Measurements from ENCODE around the gene RNASE8.
A peak's percentile ranks its signal among the peaks of the same experiment; 100 is the strongest.
"Not testable (repeated sequence)": the region's sequence is repeated elsewhere in the genome, so short reads cannot be mapped to it uniquely, and the experiment has no call there.

RNASE8 gene, protein sequence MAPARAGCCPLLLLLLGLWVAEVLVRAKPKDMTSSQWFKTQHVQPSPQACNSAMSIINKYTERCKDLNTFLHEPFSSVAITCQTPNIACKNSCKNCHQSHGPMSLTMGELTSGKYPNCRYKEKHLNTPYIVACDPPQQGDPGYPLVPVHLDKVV

DNA sequence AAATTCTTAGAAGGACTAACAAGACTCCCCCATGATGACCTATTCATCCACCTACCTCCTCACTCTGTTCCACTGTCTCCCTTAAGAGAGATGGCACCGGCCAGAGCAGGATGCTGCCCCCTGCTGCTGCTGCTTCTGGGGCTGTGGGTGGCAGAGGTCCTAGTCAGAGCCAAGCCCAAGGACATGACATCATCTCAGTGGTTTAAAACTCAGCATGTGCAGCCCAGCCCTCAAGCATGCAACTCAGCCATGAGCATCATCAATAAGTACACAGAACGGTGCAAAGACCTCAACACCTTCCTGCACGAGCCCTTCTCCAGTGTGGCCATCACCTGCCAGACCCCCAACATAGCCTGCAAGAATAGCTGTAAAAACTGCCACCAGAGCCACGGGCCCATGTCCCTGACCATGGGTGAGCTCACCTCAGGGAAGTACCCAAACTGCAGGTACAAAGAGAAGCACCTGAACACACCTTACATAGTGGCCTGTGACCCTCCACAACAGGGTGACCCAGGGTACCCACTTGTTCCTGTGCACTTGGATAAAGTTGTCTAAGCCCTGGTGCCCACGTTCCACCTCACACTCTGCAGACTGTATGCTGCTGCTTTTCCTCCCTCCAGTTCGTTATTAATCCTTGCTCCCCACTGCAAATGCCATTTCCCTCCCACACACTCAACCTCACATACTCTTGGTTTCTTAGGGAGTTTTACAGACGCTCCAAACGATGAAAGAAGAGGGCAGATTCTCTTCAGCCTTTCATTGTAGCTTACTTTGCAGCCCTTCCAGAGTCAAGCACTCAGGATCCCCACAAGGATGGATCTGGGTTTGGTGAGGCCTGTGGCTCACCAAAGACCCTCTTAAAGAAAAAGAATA is at the start of gene RNASE8:
Gene RNASE8, plus strand, starts transcription at position 20 of the 873 bp plus-strand sequence. Its CDS starts 71 bp downstream, at position 91.
- no peaks in the 10 kb centered on the region for H3K9me3 Mint-ChIP-seq
- DNase-seq, result no peak
- ATAC-seq (replicated peaks), result peak in 1 of 2 donors; percentile 45

DNA sequence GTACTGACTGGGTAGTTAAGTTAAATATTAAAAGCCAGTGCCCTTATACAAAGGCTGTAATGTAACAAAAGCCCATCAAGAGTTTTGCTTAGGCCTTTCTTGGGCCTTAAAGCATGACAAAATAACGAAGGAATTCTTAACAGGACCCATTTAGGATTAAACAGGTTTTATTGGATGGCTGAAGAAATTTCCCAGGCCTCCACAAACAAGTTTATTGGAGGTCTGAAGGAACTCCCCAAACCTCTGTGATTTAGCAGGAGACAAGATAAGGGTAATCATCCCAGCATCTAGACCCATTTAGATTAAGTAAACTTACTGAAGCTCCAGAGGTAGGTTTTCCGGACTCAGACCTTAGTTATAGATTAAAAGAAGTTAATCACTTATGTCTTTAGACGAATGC is 47.9 kb upstream of the RNASE8 start:
- not testable (repeated sequence) for H3K36me3 Mint-ChIP-seq, H3K4me1 Mint-ChIP-seq, DNase-seq

More for the DNA sequence above, at the start of gene RNASE8:
- Mint-ChIP-seq H3K4me3 (no peak within 1 kb of the TSS), H3K27ac (no peak within 1 kb of the TSS), H3K36me3 (no peaks in the 10 kb centered on the region), H3K4me1 (no peaks in the 10 kb centered on the region), H3K27me3 (peaks cover 21 to 22% of the 10 kb centered on the region in 2 donors)

DNA sequence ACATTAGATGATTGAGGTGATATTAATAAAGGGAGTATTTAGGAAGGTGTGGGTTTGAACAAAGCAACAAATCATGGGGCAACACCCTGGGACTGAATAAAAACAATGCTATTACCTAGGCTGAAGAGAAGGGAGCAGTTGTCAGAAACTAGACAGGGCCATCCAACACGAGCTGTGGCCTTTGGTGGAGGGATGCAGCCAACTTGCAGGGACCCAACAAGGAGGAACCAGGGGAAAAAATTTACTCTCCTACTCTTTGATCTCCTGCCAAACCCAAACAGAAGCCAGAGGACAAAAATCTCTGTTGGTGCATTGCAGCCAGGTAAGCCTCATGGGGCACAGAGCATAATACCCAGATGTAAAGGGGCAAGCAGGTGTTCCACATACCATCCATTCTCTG is 46.5 kb upstream of the RNASE8 start:
- Mint-ChIP-seq H3K4me1 (peaks cover 0 to 3% of the 10 kb centered on the region in 2 donors), H3K27ac (no peak overlapping the region), H3K27me3 (peaks cover 32 to 35% of the 10 kb centered on the region in 2 donors), H3K36me3 (no peaks in the 10 kb centered on the region), H3K4me3 (no peak overlapping the region), H3K9me3 (no peaks in the 10 kb centered on the region)
- DNase-seq (no peak), ATAC-seq (replicated peaks) (no peak)

More for the DNA sequence above, 47.9 kb upstream of the RNASE8 start:
- not testable (repeated sequence) for ATAC-seq (replicated peaks); H3K9me3 Mint-ChIP-seq; H3K4me3 Mint-ChIP-seq; H3K27ac Mint-ChIP-seq
- H3K27me3 Mint-ChIP-seq, result peaks cover 32 to 34% of the 10 kb centered on the region in 2 donors

DNA sequence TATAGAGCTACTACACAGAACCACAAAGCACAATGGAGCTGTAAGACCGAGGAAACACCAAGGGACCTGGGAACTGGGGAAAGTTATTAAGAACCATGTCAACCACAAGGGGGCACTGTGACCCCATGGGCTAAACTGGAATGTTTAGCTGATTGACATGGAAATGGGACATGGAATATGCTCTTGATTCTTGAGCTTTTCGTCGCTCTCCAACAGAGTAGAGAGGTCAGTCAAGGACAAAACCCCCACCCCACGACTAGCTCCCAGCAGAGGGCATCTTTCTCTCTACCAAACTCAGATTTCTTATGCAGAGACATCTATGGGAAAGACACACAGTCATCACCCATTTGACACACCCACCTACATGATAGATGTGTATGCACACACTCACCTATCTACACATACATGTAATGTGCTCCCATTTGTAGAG is 42.8 kb upstream of the RNASE8 start:
- no peak overlapping the region for H3K4me3 Mint-ChIP-seq
- no peak overlapping the region for H3K27ac Mint-ChIP-seq
- H3K9me3 Mint-ChIP-seq, result no peaks in the 10 kb centered on the region
- H3K27me3 Mint-ChIP-seq, result peaks cover 32 to 51% of the 10 kb centered on the region in 2 donors
- H3K36me3 Mint-ChIP-seq, result peaks cover 0 to 2% of the 10 kb centered on the region in 2 donors
- peaks cover 0 to 3% of the 10 kb centered on the region in 2 donors for H3K4me1 Mint-ChIP-seq
- ATAC-seq (replicated peaks) (peak; percentile 70 to 78), DNase-seq (peak; percentile 39)

DNA sequence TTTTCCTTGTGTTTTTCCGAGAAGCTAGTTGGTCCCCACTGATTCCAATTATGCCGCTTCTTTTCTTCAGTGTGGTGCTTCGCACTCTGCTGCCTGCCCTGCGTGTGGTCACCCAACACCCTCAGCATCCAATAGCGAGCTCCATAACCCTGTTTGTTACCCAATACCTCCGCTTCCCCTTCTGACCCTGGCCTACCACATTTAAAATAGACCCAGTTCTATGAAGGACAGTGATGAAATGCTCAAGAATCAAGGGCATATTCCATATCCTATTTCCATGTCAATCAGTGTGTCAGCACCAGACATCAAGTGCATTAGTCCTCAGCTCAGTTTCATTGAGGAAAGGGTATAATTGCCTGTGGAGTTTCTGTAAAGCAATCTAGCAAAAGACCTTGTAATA is 42.3 kb upstream of the RNASE8 start:
- H3K27ac Mint-ChIP-seq, result no peak overlapping the region
- no peaks in the 10 kb centered on the region for H3K9me3 Mint-ChIP-seq
- H3K4me1 Mint-ChIP-seq, result peaks cover 0 to 3% of the 10 kb centered on the region in 2 donors
- H3K27me3 Mint-ChIP-seq, result peaks cover 32 to 52% of the 10 kb centered on the region in 2 donors
- H3K36me3 Mint-ChIP-seq, result peaks cover 0 to 2% of the 10 kb centered on the region in 2 donors
- ATAC-seq (replicated peaks) (no peak), DNase-seq (no peak)
- no peak overlapping the region for H3K4me3 Mint-ChIP-seq

DNA sequence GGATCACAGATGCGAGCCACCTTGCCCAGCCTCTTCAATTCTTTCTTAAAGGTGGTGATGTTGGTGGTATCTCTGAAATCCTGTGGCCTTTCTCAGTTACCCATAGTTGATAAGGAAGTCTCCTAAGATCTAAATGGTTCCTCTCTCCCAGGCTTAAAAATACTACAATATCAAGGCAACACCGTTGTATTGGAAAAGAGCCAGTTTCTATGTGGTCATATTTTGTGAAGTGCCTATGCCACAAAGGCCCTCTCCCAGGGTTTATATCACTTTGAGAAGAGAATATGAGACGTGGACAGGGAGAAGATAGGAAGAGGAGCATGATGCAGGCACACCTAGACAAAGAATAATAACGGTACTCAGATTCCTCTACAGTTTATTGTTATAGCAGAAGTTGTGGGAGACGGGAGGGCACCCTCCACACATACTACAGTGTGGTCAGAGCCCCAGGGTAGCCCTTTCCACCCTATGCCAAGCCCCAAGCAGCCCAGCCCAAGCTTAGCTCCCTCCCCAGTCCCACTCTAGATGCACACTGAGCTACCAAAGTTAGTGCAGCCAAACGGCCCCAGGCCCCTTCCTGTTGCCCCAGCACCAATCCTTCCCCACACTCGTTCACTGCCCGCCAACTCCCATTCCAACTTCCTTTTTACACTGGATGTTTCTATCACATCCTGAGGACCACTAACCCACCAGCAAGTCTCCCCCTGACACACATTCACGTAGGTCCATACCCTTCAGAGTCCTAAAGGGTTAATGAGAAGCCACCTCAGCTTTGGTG is 41.0 kb upstream of the RNASE8 start:
- Mint-ChIP-seq H3K4me1 (peaks cover 0 to 3% of the 10 kb centered on the region in 2 donors), H3K27ac (no peak overlapping the region), H3K36me3 (peaks cover 0 to 2% of the 10 kb centered on the region in 2 donors), H3K27me3 (peaks cover 23 to 47% of the 10 kb centered on the region in 2 donors), H3K4me3 (no peak overlapping the region), H3K9me3 (no peaks in the 10 kb centered on the region)
- DNase-seq (no peak), ATAC-seq (replicated peaks) (no peak)

DNA sequence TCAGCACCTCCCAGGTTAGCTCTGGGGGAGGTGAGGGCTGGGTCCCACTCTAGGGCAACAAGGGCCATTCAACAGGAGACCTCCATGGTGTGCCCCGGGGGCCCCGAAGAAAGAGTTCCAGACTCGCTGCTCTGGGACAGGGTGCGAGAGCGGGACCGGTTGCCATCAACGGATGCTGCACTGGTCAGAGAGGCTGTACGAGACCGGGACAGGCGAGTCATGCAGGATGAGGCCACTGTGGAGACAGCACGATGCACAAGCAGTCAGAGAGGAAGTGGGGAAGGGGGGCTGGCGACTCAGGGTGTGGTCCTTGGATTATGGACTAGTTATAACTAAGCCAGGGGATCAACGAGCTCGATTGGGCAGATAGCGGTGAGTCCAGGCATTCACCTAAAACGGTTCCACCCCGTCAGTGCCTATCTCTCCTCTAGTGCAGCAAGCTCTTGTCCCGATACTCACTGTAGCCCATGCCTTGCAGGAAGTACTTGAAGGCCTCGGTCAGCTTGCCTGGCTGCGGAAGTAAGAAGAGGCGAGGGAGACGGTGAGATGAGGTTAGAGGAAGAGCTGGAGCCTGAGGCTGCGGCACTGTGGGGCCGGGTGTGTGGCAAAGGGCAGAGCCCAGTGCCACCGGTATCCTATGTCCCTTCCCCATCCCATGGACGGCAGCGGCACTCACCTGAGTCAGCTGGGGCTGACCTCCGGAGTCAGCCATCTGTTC is 39.9 kb upstream of the RNASE8 start:
- Mint-ChIP-seq H3K9me3 (no peaks in the 10 kb centered on the region), H3K4me3 (no peak overlapping the region), H3K4me1 (peaks cover 0 to 8% of the 10 kb centered on the region in 2 donors), H3K27me3 (peaks cover 22 to 47% of the 10 kb centered on the region in 2 donors), H3K27ac (no peak overlapping the region), H3K36me3 (peaks cover 0 to 2% of the 10 kb centered on the region in 2 donors)
- DNase-seq, result no peak
- no peak for ATAC-seq (replicated peaks)

DNA sequence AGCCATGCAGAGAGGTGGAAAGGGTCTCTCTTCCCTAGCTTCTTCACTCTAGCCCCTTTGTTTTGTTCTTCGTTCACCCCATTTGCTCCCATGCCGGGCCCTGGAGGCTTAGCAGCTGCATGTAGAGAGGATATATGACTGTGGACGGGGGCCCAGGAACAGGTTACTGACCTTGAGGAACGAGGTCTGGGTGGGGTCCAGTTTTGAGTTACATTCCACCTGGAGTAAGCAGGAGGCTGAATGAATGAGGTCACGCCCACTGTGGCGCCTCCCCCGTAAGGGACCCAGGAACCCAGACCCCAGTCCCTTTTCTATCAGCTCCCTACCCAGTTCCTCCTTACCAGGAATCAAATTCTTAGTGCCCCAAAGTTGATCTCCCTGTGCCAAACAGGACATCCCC is 39.3 kb upstream of the RNASE8 start:
- no peak overlapping the region for H3K27ac Mint-ChIP-seq
- no peak for DNase-seq
- H3K36me3 Mint-ChIP-seq, result peaks cover 0 to 2% of the 10 kb centered on the region in 2 donors
- peaks cover 0 to 10% of the 10 kb centered on the region in 2 donors for H3K4me1 Mint-ChIP-seq
- no peaks in the 10 kb centered on the region for H3K9me3 Mint-ChIP-seq
- ATAC-seq (replicated peaks), result no peak
- peaks cover 21 to 47% of the 10 kb centered on the region in 2 donors for H3K27me3 Mint-ChIP-seq
- H3K4me3 Mint-ChIP-seq, result no peak overlapping the region

DNA sequence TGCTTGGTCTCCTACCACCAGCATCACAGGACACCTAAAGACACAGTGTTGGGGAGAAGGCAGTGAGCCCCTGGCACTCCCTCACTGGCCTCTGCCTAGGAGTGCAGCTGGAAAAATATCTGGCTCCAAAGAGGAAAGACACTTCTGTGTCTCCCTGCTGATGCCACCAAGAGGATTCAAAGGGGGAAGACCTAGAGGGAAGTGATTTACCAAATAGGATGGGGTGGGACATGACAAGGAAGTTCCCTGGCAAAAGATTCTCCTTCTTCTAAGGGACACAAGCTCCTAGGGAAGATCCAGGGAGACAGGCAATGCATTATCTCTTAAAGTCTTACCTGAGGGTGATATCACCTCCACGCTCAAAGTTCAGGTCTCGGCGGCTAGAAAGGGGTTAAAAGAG is 38.8 kb upstream of the RNASE8 start:
- H3K4me1 Mint-ChIP-seq, result peaks cover 4 to 11% of the 10 kb centered on the region in 2 donors
- DNase-seq, result no peak
- H3K27me3 Mint-ChIP-seq, result peaks cover 20 to 50% of the 10 kb centered on the region in 2 donors
- no peak overlapping the region for H3K27ac Mint-ChIP-seq
- no peak overlapping the region for H3K4me3 Mint-ChIP-seq
- H3K36me3 Mint-ChIP-seq, result peaks cover 0 to 2% of the 10 kb centered on the region in 2 donors
- no peaks in the 10 kb centered on the region for H3K9me3 Mint-ChIP-seq
- ATAC-seq (replicated peaks), result no peak

DNA sequence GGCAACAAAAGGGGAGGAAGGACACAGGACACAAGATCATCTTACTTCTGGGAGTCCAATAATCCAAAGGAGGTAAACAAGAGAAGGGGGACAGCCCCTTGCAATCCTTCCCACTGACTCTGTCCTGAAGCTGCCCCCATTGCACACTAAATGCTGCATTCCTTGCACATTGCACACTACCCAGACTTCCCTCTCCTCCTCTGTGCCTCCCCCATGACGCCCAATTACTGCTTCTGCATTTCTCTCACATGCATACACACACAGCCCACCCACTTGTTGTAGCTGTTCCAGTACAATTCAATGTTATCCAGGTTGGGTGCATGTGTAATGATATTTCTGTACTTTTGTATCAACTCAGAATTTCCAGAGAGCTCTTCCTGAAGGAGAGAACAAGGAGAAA is 38.3 kb upstream of the RNASE8 start:
- Mint-ChIP-seq H3K4me3 (no peak overlapping the region), H3K27me3 (peaks cover 15 to 44% of the 10 kb centered on the region in 2 donors), H3K27ac (no peak overlapping the region), H3K4me1 (peaks cover 10 to 17% of the 10 kb centered on the region in 2 donors), H3K9me3 (no peaks in the 10 kb centered on the region), H3K36me3 (peaks cover 0 to 2% of the 10 kb centered on the region in 2 donors)
- ATAC-seq (replicated peaks) (no peak), DNase-seq (no peak)

DNA sequence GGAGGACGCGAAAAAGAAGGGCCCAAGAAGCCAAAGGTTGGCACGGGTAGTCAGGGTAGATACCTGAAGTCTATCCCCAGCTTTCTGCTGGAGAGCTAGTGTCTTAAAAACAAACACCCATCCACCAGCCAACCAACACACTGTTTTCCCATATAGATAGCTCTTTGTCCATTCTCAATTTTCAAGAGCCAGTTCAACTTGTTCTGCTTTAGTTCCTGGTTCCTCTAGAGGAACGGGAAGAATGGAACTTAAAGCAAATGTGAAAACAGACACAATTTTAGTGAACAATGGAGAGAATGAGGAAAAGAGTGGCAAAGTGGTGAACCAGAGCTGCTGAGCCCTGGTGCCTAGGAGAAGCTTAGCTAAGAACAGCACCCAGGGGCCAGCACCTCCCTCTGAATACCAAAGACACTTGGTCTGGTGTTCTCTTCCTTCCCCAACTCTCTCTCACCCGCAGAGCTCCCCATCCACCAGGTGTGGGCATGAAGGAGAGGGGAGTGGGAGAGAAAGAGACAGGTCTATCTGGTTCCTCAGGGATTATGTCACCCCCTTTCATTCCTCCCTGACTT is 36.6 kb upstream of the RNASE8 start:
- Mint-ChIP-seq H3K4me3 (no peak overlapping the region), H3K4me1 (peaks cover 18% of the 10 kb centered on the region in 2 donors), H3K9me3 (no peaks in the 10 kb centered on the region), H3K36me3 (peaks cover 0 to 2% of the 10 kb centered on the region in 2 donors), H3K27ac (no peak overlapping the region), H3K27me3 (peaks cover 13 to 44% of the 10 kb centered on the region in 2 donors)
- DNase-seq (no peak), ATAC-seq (replicated peaks) (no peak)

DNA sequence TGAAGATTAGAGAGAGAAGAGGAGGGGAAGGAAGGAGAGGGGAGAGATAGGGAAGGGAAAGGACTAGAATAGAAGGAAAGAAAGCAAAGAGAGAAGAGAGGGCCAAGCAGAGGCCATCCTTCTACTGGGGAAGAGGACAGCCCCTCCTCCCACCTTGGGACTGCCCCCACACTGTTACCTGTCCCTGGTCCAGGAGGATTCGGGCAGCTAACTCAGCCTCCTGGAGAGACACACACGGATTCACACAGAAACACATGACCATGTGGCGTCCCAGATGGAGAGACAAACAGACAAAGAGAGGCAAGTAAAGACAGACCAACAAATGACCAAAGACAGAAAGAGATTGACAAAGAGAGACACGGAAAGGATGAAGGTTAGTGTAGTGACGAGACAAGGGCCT is 34.9 kb upstream of the RNASE8 start:
- no peak overlapping the region for H3K4me3 Mint-ChIP-seq
- no peak overlapping the region for H3K27ac Mint-ChIP-seq
- H3K4me1 Mint-ChIP-seq, result peaks cover 18% of the 10 kb centered on the region in 2 donors
- DNase-seq, result no peak
- peaks cover 13 to 33% of the 10 kb centered on the region in 2 donors for H3K27me3 Mint-ChIP-seq
- ATAC-seq (replicated peaks), result no peak
- no peaks in the 10 kb centered on the region for H3K36me3 Mint-ChIP-seq
- H3K9me3 Mint-ChIP-seq, result no peaks in the 10 kb centered on the region

DNA sequence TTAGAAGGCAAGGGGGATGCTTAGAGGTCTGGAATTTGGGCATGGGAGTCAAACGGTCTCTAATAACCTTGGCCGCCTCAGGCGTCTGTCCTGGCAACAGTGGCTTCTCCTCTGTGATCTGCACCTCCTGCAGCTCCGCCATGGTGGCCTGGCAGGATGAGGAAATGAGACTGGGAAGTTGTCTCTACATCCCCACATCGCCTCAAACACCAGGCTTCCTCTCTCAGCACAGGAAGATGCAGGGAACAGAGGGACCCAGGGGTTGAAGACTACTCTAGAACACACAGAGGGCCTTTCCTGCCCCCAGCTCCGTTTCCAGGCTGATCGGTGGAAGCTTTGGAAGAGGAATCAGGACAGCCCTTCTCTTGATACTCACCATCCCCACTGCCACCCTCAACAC is 34.4 kb upstream of the RNASE8 start:
- ATAC-seq (replicated peaks), result no peak
- no peaks in the 10 kb centered on the region for H3K9me3 Mint-ChIP-seq
- no peak for DNase-seq
- H3K27me3 Mint-ChIP-seq, result peaks cover 13 to 33% of the 10 kb centered on the region in 2 donors
- no peak overlapping the region for H3K27ac Mint-ChIP-seq
- H3K4me1 Mint-ChIP-seq, result peaks cover 18% of the 10 kb centered on the region in 2 donors
- no peaks in the 10 kb centered on the region for H3K36me3 Mint-ChIP-seq
- H3K4me3 Mint-ChIP-seq, result no peak overlapping the region

Data from stimulated activated naive B cell treated with anti-CD40 and anti-IgM and Interleukin-4, amounts not matched to agents 10 μg/mL and 1 μg/mL and 100 μg/mL, for 72 hours (primary cell).